ENCODE measurements around the gene SHISAL2A. TPM values are rescaled to one million over a fixed set of nuclear protein-coding genes. Genes with fewer than 3 reads are reported as not detected.

The SHISAL2A gene
- total and polyA plus RNA-seq, 2 of the 13 experiments (the other 11 are each of a cell fraction or from before 2014, with no cell fraction given): not detected

GRCh38 chr1:52697795-52698674, 65.1 kb downstream of the SHISAL2A start, which contains the start of gene COA7 (continued):
- TF ChIP-seq RERE (CRISPR knock-in tag; IDR thresholded peaks at IDR 0.05; ENCODE audit: low read depth): peak; percentile 28; the same call in 1 of the 2 replicates
- peak; percentile 88; the same call in 1 of the 2 replicates for TF ChIP-seq ZBTB20 (CRISPR knock-in tag; IDR thresholded peaks at IDR 0.05; ENCODE audit: borderline replicate concordance, low read depth)
- TF ChIP-seq GMEB2 (CRISPR knock-in tag; IDR thresholded peaks at IDR 0.05; ENCODE audit: low read depth): peak; percentile 69
- TF ChIP-seq HNF4G (IDR thresholded peaks at IDR 0.05; ENCODE audit: borderline replicate concordance, low read depth, low read length): no peak
- TF ChIP-seq HNF4G (CRISPR knock-in tag; IDR thresholded peaks at IDR 0.05; ENCODE audit: borderline replicate concordance, low read depth): 0 out of 2 replicates have a peak, but pooled peaks have one; percentile 19
- peak; percentile 32; the same call in 1 of the 2 replicates for TF ChIP-seq ZNF691 (CRISPR knock-in tag; IDR thresholded peaks at IDR 0.05; ENCODE audit: borderline replicate concordance, low read depth)
- TF ChIP-seq TARDBP (CRISPR knock-in tag; IDR thresholded peaks at IDR 0.05): no peak
- peak; percentile 54; the same call in 1 of the 2 replicates for TF ChIP-seq ZNF557 (CRISPR knock-in tag; IDR thresholded peaks at IDR 0.05)
- TF ChIP-seq KDM3A (CRISPR knock-in tag; IDR thresholded peaks at IDR 0.05; ENCODE audit: low read depth): peak; percentile 34; the same call in 1 of the 2 replicates
- no peak for TF ChIP-seq ZNF354B (CRISPR knock-in tag; IDR thresholded peaks at IDR 0.05)
- no peak; the same call in 1 of the 2 replicates for TF ChIP-seq ZNF790 (CRISPR knock-in tag; IDR thresholded peaks at IDR 0.05; ENCODE audit: borderline replicate concordance)
- TF ChIP-seq RNF2 (conservative IDR thresholded peaks at IDR 0.05; ENCODE audit: low read depth): peak; percentile 98
- TF ChIP-seq TFAP4 (IDR thresholded peaks at IDR 0.05; ENCODE audit: borderline replicate concordance, low read depth): no peak; the same call in 1 of the 2 replicates
- peak; percentile 66; the same call in 1 of the 2 replicates for TF ChIP-seq UBTF (CRISPR knock-in tag; IDR thresholded peaks at IDR 0.05)

Measured in HepG2 (cell line).